Panc1 (cell line): ENCODE data around the gene PLBD2.

Experiments used
- SIN3A ChIP-seq: IDR thresholded peaks from 2 replicates; pipeline ENCODE4 v1.6.1; 2012; ENCODE audit warnings: low read depth, mild to moderate bottlenecking, low read length, moderate library complexity, borderline replicate concordance; ENCODE audit not compliant: insufficient read depth
- TCF7L2 ChIP-seq: IDR thresholded peaks from 2 replicates; pipeline ENCODE4 v1.6.1; 2011; ENCODE audit warnings: mild to moderate bottlenecking, low read depth, low read length, inconsistent platforms
- TF ChIP-seq, protein P1 (sequence below): fragments of 450-650 bp; IDR thresholded peaks from 2 replicates; pipeline ENCODE4 v1.5.1; 2017; ENCODE audit warnings: mild to moderate bottlenecking
- TF ChIP-seq, protein P2 (sequence below), 2 experiments: IDR thresholded peaks; 2 replicates each; pipeline ENCODE4 v1.6.1; 2011 to 2012; ENCODE audit warnings: low read depth in 2 of 2, control low read depth in 1 of 2, low read length in 1 of 2, mild to moderate bottlenecking in 1 of 2, moderate library complexity in 1 of 2; ENCODE audit not compliant: insufficient read depth in 1 of 2

DNA sequence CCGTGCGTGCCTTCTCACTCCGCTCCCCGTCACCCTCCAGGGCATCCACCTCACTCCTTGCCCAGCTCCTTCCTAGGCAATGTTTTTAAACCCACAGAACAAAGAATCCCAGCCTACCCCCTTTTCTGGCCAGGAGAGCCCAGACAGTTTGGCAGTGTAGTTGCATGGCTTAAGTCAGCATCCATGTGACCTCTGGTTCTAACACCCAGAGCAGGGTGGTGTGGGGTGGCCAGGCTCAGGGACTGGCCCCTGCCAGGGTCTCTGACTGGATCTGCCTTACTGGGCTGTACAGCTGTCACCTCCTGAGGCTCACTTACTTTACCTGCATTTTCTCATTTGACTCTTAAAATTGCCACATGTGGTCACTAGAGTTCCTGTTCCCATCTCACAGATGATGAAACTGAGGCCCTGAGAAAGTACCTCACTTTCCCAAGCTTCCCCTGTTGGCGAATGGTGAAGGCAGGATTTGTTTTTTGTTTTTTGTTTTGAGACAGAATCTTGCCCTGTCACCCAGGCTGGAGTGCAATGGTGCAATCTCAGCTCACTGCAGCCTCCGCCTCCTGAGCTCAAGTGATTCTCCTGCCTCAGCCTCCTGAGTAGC, 27.0 kb downstream of the PLBD2 start:
- TF ChIP-seq, protein P1, sequence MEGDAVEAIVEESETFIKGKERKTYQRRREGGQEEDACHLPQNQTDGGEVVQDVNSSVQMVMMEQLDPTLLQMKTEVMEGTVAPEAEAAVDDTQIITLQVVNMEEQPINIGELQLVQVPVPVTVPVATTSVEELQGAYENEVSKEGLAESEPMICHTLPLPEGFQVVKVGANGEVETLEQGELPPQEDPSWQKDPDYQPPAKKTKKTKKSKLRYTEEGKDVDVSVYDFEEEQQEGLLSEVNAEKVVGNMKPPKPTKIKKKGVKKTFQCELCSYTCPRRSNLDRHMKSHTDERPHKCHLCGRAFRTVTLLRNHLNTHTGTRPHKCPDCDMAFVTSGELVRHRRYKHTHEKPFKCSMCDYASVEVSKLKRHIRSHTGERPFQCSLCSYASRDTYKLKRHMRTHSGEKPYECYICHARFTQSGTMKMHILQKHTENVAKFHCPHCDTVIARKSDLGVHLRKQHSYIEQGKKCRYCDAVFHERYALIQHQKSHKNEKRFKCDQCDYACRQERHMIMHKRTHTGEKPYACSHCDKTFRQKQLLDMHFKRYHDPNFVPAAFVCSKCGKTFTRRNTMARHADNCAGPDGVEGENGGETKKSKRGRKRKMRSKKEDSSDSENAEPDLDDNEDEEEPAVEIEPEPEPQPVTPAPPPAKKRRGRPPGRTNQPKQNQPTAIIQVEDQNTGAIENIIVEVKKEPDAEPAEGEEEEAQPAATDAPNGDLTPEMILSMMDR = no peak
- TF ChIP-seq, protein P2, sequence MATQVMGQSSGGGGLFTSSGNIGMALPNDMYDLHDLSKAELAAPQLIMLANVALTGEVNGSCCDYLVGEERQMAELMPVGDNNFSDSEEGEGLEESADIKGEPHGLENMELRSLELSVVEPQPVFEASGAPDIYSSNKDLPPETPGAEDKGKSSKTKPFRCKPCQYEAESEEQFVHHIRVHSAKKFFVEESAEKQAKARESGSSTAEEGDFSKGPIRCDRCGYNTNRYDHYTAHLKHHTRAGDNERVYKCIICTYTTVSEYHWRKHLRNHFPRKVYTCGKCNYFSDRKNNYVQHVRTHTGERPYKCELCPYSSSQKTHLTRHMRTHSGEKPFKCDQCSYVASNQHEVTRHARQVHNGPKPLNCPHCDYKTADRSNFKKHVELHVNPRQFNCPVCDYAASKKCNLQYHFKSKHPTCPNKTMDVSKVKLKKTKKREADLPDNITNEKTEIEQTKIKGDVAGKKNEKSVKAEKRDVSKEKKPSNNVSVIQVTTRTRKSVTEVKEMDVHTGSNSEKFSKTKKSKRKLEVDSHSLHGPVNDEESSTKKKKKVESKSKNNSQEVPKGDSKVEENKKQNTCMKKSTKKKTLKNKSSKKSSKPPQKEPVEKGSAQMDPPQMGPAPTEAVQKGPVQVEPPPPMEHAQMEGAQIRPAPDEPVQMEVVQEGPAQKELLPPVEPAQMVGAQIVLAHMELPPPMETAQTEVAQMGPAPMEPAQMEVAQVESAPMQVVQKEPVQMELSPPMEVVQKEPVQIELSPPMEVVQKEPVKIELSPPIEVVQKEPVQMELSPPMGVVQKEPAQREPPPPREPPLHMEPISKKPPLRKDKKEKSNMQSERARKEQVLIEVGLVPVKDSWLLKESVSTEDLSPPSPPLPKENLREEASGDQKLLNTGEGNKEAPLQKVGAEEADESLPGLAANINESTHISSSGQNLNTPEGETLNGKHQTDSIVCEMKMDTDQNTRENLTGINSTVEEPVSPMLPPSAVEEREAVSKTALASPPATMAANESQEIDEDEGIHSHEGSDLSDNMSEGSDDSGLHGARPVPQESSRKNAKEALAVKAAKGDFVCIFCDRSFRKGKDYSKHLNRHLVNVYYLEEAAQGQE (IDR thresholded peaks at IDR 0.05; ENCODE audit: insufficient read depth in 1 of 2, low read depth in 2 of 2, low read length in 1 of 2) = no peak
- TF ChIP-seq TCF7L2 (no peak), SIN3A (no peak)
